AG04450 (cell line): ENCODE data around the gene MROH7. TPM values are rescaled to one million over a fixed set of nuclear protein-coding genes. Genes with fewer than 3 reads are reported as not detected.

Source experiments
- CTCF ChIA-PET: fragments of 300-600, 350-600 bp; formaldehyde crosslinking; extraction: SDS; loops from one replicate; lab custom pipeline; 2022; ENCODE audit warnings: antibody characterized with exemption, inconsistent platforms; lab: Charles Lee
- POLR2A ChIA-PET: fragments of 350-600 bp; formaldehyde crosslinking; extraction: SDS; loops from one replicate; lab custom pipeline; 2021; ENCODE audit warnings: antibody characterized with exemption, inconsistent platforms; lab: Yijun Ruan, JAX
- DNase-seq: peaks from one replicate; pipeline ENCODE4 v3.0.0-alpha.2; 2011; ENCODE audit warnings: low read depth, low spot score
- H3K27ac ChIP-seq: one replicate; pipeline ENCODE4 v1.5.1; 2012; ENCODE audit warnings: low read depth, low read length, control low read depth
- H3K27me3 ChIP-seq: one replicate; pipeline ENCODE4 v1.6.0; 2012; ENCODE audit warnings: low read length; ENCODE audit not compliant: control insufficient read depth, insufficient read depth
- H3K4me3 ChIP-seq: 2 replicates; pipeline ENCODE4 v1.5.1; 2011; ENCODE audit warnings: mild to moderate bottlenecking, low read depth, low read length, control low read depth
- H3K9me3 ChIP-seq: 2 replicates; pipeline ENCODE4 v1.5.1; 2012; ENCODE audit warnings: low read length; ENCODE audit not compliant: control insufficient read depth, insufficient read depth
- polyA plus RNA-seq: library from polyadenylated mRNA; depleted of rRNA; stranded (reverse); fragments of >200 nt; gene quantifications from 2 replicates; pipeline ENCODE4 v1.2.3, GENCODE V29; 2011
- TF ChIP-seq, protein P1 (sequence below): IDR thresholded peaks from 2 replicates; pipeline ENCODE4 v1.5.1; 2011; ENCODE audit warnings: low read depth, low read length, control low read depth, inconsistent platforms

The MROH7 gene
- polyA plus RNA-seq, 1 experiment = not detected

DNA sequence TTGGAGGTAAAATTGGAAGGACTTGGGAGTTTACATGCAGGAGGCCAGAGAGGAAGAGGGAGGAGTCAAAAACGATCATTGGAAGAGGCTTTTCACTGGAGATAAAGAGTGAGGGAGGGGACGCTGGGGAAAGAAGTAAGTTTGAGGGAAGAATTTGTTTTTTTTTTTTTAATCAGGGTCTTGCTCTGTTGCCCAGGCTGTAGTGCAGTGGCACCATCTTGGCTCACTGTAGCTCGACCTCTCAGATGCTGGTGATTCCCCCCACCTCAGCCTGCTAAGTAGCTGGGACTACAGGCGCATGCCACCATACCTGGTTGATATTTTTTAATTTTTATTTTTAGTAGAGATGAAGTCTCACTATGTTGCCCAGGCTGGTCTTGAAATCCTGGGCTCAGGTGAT lies 1.2 kb upstream of the MROH7 start:
- CTCF ChIA-PET = no interaction called here
- H3K9me3 ChIP-seq = peaks cover 14% of the 10 kb centered on the region
- peaks cover 28% of the 10 kb centered on the region for H3K27me3 ChIP-seq
- TF ChIP-seq, protein P1, sequence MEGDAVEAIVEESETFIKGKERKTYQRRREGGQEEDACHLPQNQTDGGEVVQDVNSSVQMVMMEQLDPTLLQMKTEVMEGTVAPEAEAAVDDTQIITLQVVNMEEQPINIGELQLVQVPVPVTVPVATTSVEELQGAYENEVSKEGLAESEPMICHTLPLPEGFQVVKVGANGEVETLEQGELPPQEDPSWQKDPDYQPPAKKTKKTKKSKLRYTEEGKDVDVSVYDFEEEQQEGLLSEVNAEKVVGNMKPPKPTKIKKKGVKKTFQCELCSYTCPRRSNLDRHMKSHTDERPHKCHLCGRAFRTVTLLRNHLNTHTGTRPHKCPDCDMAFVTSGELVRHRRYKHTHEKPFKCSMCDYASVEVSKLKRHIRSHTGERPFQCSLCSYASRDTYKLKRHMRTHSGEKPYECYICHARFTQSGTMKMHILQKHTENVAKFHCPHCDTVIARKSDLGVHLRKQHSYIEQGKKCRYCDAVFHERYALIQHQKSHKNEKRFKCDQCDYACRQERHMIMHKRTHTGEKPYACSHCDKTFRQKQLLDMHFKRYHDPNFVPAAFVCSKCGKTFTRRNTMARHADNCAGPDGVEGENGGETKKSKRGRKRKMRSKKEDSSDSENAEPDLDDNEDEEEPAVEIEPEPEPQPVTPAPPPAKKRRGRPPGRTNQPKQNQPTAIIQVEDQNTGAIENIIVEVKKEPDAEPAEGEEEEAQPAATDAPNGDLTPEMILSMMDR = no peak
- no peak for DNase-seq
- H3K27ac ChIP-seq = no peak overlapping the region
- no peak overlapping the region for H3K4me3 ChIP-seq
- POLR2A ChIA-PET = no interaction called here

DNA sequence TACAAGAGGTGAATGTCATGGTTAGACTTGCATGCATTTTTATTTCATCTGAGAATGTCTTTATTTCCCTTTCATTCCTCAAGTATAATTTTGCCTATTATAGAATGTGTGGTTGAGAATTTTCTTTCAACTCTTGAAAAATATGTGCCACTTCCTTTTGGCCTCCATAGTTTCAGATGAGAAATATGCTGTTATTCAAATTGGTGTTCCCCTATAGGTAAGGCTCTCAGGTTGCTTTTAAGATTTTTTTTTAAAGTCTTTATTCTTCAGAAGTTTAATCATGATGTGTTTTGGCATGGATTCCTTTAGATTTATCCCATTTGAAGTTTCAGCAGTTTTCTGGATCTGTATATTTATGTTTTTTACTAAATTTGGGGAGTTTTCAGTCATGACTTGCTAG lies 2.1 kb downstream of the MROH7 start:
- TF ChIP-seq, protein P1 = no peak
- H3K27ac ChIP-seq = no peak overlapping the region
- peaks cover 14% of the 10 kb centered on the region for H3K9me3 ChIP-seq
- no peak for DNase-seq
- ChIA-PET CTCF (no interaction called here), POLR2A (no interaction called here)
- H3K27me3 ChIP-seq = peaks cover 22% of the 10 kb centered on the region
- H3K4me3 ChIP-seq = no peak overlapping the region

DNA sequence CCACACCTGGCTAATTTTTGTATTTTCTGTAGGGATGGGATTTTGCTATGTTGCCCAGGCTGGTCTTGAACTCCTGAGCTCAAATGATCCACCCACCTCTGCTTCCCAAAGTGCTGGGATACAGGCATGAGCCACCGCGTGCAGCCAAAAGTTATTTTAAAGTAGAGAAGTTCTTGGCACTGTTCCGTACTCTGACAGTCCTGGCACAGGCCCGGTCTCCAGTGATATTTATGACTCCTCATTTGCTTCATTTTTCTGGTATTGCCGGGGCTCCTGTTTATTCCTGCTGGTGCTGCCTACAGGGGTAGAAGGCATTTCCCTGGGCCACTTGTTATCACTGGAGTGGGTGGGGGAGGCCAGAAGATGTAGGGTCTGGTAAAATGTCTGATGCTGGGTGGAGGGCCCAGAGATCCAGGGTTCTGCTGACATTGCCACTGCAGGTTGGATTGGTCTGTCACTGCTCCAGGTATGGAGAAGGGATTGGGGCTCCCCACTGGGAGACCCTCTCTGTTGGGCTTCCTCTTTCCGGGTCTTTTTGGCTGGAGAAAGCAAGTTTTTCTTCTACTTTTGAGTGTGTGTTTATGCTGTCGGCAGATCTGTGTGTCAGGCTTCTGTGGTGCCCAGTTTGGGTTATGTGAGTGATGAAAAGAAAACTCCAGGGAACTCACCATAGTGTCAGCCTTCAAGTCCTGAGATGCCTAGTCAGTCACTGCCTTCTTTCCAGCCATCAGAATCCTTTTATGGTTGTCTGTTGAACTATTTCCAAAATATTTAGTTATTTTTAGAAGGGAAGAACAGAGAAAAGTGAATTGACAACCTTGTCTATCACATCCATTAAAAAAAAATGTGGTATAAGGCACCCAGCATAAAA lies 4.5 kb downstream of the MROH7 start:
- Histone ChIP-seq H3K27me3 (peaks cover 13% of the 10 kb centered on the region), H3K9me3 (peaks cover 14% of the 10 kb centered on the region), H3K27ac (no peak overlapping the region), H3K4me3 (no peak overlapping the region)
- TF ChIP-seq, protein P1 = no peak
- no peak for DNase-seq
- ChIA-PET POLR2A (no interaction called here), CTCF (no interaction called here)

DNA sequence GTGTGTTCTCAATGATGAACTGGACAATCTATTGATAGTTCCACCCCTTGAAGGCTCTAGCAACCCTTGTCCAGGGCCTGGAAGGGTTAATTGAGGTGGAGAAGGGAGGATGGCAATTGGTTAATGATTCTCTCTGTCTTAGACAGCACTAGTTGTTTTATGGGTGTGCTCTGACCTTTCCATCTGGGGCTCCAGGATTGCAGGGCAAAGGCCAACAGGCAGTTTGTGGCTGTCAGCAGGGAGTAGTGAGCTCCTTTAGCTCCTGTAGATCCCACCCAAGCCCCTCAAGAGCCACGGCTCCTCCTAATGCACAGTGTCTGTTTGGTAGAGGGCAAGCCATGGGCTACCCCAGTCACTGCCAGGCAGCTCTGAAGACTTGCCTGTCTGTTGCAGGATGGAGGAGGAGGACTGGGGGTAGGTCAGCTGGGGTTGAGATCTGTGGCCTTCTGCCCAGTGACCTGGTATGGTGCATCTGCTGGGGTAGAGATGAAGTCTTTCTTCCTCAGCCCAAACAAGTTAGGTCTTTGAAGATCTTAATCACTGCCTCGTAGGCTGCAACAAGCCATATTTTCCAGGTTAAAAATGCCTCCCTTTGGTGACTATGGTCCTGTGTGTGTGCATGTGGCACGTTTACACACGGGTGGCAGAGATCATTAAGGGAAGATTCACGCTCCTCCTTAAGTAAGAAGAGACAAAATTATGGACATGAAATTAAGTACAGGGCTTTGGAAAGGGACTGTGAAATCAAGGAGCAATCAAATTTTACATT lies 7.7 kb downstream of the MROH7 start:
- DNase-seq = no peak
- Histone ChIP-seq H3K9me3 (peaks cover 6% of the 10 kb centered on the region), H3K4me3 (no peak overlapping the region), H3K27ac (no peak overlapping the region), H3K27me3 (peaks cover 22% of the 10 kb centered on the region)
- TF ChIP-seq, protein P1 = no peak
- ChIA-PET POLR2A (no interaction called here), CTCF (no interaction called here)

DNA sequence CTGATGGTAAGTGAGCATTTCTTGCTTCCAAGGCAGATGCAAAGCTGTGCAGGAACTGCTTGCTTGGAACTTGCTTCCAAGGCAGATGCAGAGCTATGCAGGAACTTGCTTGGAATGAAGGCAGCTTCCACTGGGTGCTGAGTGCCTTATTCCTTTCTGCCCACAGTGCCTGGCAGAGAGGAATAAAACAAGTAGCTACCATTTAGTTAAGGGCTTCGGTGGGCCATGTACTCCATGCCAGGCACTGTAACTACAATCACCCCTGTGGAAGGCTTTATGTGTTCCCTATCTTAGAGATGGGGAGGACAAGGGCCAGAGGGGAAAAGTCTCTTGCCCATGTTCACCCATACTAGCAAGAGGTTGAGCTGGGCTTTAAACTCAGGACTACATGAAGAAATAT lies 8.3 kb downstream of the MROH7 start:
- TF ChIP-seq, protein P1 = no peak
- ChIA-PET POLR2A (no interaction called here), CTCF (no interaction called here)
- no peak overlapping the region for H3K27ac ChIP-seq
- DNase-seq = no peak
- no peaks in the 10 kb centered on the region for H3K9me3 ChIP-seq
- H3K4me3 ChIP-seq = no peak overlapping the region
- peaks cover 22% of the 10 kb centered on the region for H3K27me3 ChIP-seq
